ENCODE data around the gene ALDH3B1.
A peak's percentile ranks its signal among the peaks of the same experiment; 100 is the strongest.

ALDH3B1 gene

GRCh38 chr11:68014157-68014946 lies 4.2 kb downstream of the ALDH3B1 start:
- DNase-seq, result no peak

GRCh38 chr11:68014947-68015447 lies 4.9 kb downstream of the ALDH3B1 start:
- DNase-seq, result no peak

- DNase-seq, result no peak
Observed at GRCh38 chr11:68015467-68015866, 5.3 kb downstream of the ALDH3B1 start.

GRCh38 chr11:68016161-68016903 lies 6.2 kb downstream of the ALDH3B1 start:
- no peak for DNase-seq

GRCh38 chr11:68016904-68017817 lies 7.0 kb downstream of the ALDH3B1 start:
- no peak for DNase-seq

GRCh38 chr11:68017980-68018729 lies 8.0 kb downstream of the ALDH3B1 start:
- DNase-seq, result no peak

GRCh38 chr11:68018730-68019190 lies 8.6 kb downstream of the ALDH3B1 start:
- no peak for DNase-seq

GRCh38 chr11:68019486-68019885 lies 9.4 kb downstream of the ALDH3B1 start:
- DNase-seq, result no peak

- no peak for DNase-seq
Observed at GRCh38 chr11:68020575-68020974, 10.4 kb downstream of the ALDH3B1 start.

- DNase-seq, result no peak
Observed at GRCh38 chr11:68021167-68021787, 11.2 kb downstream of the ALDH3B1 start.

GRCh38 chr11:68022531-68022930 lies 12.4 kb downstream of the ALDH3B1 start:
- DNase-seq, result no peak

GRCh38 chr11:68024508-68024907 lies 14.4 kb downstream of the ALDH3B1 start:
- no peak for DNase-seq

- DNase-seq, result no peak
Observed at GRCh38 chr11:68025047-68025446, 14.9 kb downstream of the ALDH3B1 start.

GRCh38 chr11:68026391-68027105 lies 16.4 kb downstream of the ALDH3B1 start:
- DNase-seq, result no peak

GRCh38 chr11:68027667-68028066 lies 17.5 kb downstream of the ALDH3B1 start:
- no peak for DNase-seq

GRCh38 chr11:68028802-68029545 lies 18.8 kb downstream of the ALDH3B1 start:
- DNase-seq, result no peak

- peak; percentile 98 for DNase-seq
Observed at GRCh38 chr11:68030318-68031143, 20.4 kb downstream of the ALDH3B1 start, which contains the start of gene NDUFS8. Gene NDUFS8 (plus strand): TSS chr11:68030681. CDS start chr11:68032152, 1,471 bp downstream.

GRCh38 chr11:68031144-68031464 lies 21.0 kb downstream of the ALDH3B1 start:
- DNase-seq, result peak; percentile 20

- DNase-seq, result no peak
Observed at GRCh38 chr11:68032003-68032402, 21.9 kb downstream of the ALDH3B1 start.

All from activated CD4-positive, alpha-beta T cell treated with anti-CD3 and anti-CD28 coated beads, Interleukin-2, Interleukin-6, amounts not matched to agents 100 ng/mL and 50 ng/mL, durations not matched to agents 16 hours and 8 hours (primary cell).